H1 (cell line): ENCODE measurements around the gene TAC1. TPM values are rescaled to one million over a fixed set of nuclear protein-coding genes. Genes with fewer than 3 reads are reported as not detected.

Experiments
- KDM5A ChIP-seq: fragments of 200-600 bp; IDR thresholded peaks from 2 replicates; pipeline ENCODE4 v1.7.1; 2012; ENCODE audit warnings: mild to moderate bottlenecking, low read length, inconsistent platforms, mixed read lengths
- SIN3A ChIP-seq, 2 experiments: IDR thresholded peaks in 1 of 2; conservative IDR thresholded peaks in 1 of 2; 2 replicates each; pipeline ENCODE4 v1.6.1; 2011 to 2012; ENCODE audit warnings: low read length in 2 of 2, improper control_type of control experiment in 1 of 2, low read depth in 1 of 2, mild to moderate bottlenecking in 1 of 2
- polyA plus RNA-seq, 7 experiments: library from polyadenylated mRNA; depleted of rRNA in 3 of 7; stranded (reverse) in 5 of 7; unstranded in 2 of 7; fragments of >200 nt in 5 of 7; fragments of 200-250 nt in 2 of 7; gene quantifications; 1 replicate in 5 of 7; 2 replicates in 1 of 7; 4 replicates in 1 of 7; pipeline versions ENCODE4 v1.2.1 to v1.2.3, GENCODE V29; 2011 to 2013; ENCODE audit warnings: missing spikeins in 2 of 7, mixed read lengths in 2 of 7
- total RNA-seq: library from RNA; stranded (reverse); fragmentation: NEBNext Ultra II Directional; extraction: Animal tissue kit (Norgen Biotek cat#: 25700); gene quantifications from 2 replicates; pipeline ENCODE4 v1.2.1, GENCODE V29; 2021
- TF ChIP-seq, protein P1 (sequence below): IDR thresholded peaks from 2 replicates; pipeline ENCODE4 v1.6.1; 2011; ENCODE audit warnings: low read length, improper control_type of control experiment

TAC1 gene
- total and polyA plus RNA-seq, 2 of the 8 experiments (the other 6 are each of a cell fraction or from before 2014, with no cell fraction given), result 1.7 to 4.3 TPM

DNA sequence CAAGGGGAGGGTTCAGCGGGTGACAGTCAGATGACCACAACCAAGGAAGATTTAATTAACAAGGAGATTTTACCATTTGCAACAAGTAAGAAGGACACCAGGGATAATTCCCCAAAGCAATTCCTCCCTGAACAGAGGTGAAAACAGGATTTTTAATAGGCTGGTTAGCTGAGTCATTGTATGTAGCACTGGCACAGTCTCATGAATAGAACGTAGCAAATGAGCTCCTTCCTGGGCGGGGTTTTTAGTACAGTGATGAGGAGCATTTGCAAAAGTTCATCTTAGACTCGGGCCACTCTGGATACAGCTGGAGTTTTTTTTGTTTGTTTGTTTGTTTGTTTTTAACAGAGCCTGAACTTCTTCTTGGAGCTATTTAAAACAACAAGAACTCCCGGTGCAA, 39.0 kb downstream of the TAC1 start (continued):
- no peak for TF ChIP-seq SIN3A (conservative IDR thresholded peaks at IDR 0.05 in 1 of 2, IDR thresholded peaks at IDR 0.05 in 1 of 2; ENCODE audit: low read depth in 1 of 2, low read length in 2 of 2)
- TF ChIP-seq, protein P1, sequence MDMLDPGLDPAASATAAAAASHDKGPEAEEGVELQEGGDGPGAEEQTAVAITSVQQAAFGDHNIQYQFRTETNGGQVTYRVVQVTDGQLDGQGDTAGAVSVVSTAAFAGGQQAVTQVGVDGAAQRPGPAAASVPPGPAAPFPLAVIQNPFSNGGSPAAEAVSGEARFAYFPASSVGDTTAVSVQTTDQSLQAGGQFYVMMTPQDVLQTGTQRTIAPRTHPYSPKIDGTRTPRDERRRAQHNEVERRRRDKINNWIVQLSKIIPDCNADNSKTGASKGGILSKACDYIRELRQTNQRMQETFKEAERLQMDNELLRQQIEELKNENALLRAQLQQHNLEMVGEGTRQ, result no peak
- TF ChIP-seq KDM5A, result no peak
